HEK293 (cell line): Measurements from ENCODE around the gene UBE2Q2.

ENCODE experiments used
- BCL6B ChIP-seq: fragments of 450-650 bp; formaldehyde crosslinking; IDR thresholded peaks from 2 replicates; pipeline ENCODE4 v1.5.1; 2017; ENCODE audit warnings: missing biosample characterization, missing genetic modification characterization
- EGR2 ChIP-seq: fragments of 450-650 bp; formaldehyde crosslinking; IDR thresholded peaks from 2 replicates; pipeline ENCODE4 v1.5.1; 2016; ENCODE audit warnings: low read depth, missing biosample characterization, missing genetic modification characterization
- IKZF3 ChIP-seq: fragments of 450-650 bp; IDR thresholded peaks from 2 replicates; pipeline ENCODE4 v1.5.0; 2018; ENCODE audit warnings: missing biosample characterization, mild to moderate bottlenecking, missing genetic modification characterization, moderate library complexity
- INSM2 ChIP-seq: fragments of 450-650 bp; formaldehyde crosslinking; IDR thresholded peaks from 2 replicates; pipeline ENCODE4 v1.5.1; 2016; ENCODE audit warnings: missing biosample characterization, missing genetic modification characterization
- KLF16 ChIP-seq: fragments of 450-650 bp; formaldehyde crosslinking; IDR thresholded peaks from 2 replicates; pipeline ENCODE4 v1.5.1; 2017; ENCODE audit warnings: missing biosample characterization, missing genetic modification characterization
- PRDM1 ChIP-seq: fragments of 450-650 bp; formaldehyde crosslinking; IDR thresholded peaks from 2 replicates; pipeline ENCODE4; 2016; ENCODE audit warnings: missing biosample characterization, missing genetic modification characterization
- PRDM4 ChIP-seq: fragments of 450-650 bp; formaldehyde crosslinking; IDR thresholded peaks from 2 replicates; pipeline ENCODE4 v1.5.1; 2017; ENCODE audit warnings: missing biosample characterization, missing genetic modification characterization
- SP2 ChIP-seq: fragments of 450-650 bp; formaldehyde crosslinking; IDR thresholded peaks from 2 replicates; pipeline ENCODE4 v1.5.1; 2016; ENCODE audit warnings: missing biosample characterization, missing genetic modification characterization
- SP3 ChIP-seq: fragments of 450-650 bp; formaldehyde crosslinking; IDR thresholded peaks from 2 replicates; pipeline ENCODE4 v1.5.1; 2016; ENCODE audit warnings: missing biosample characterization, missing genetic modification characterization
- TCF7L2 ChIP-seq: IDR thresholded peaks from 2 replicates; pipeline ENCODE4 v1.6.1; 2011; ENCODE audit warnings: low read depth, mild to moderate bottlenecking, inconsistent platforms, low read length, moderate library complexity, borderline replicate concordance
- TRIM28 ChIP-seq: IDR thresholded peaks from 2 replicates; pipeline ENCODE4 v1.6.1; 2011; ENCODE audit warnings: low read length, control low read depth, borderline replicate concordance
- YY1 ChIP-seq: fragments of 450-650 bp; formaldehyde crosslinking; IDR thresholded peaks from 2 replicates; pipeline ENCODE4 v1.5.1; 2018; ENCODE audit warnings: missing biosample characterization, missing genetic modification characterization
- ZBTB17 ChIP-seq: fragments of 450-650 bp; formaldehyde crosslinking; IDR thresholded peaks from 2 replicates; pipeline ENCODE4 v1.5.1; 2016; ENCODE audit warnings: missing biosample characterization, missing genetic modification characterization
- ZBTB7A ChIP-seq: fragments of 450-650 bp; formaldehyde crosslinking; IDR thresholded peaks from 2 replicates; pipeline ENCODE4 v1.5.1; 2016; ENCODE audit warnings: low read depth, missing biosample characterization, missing genetic modification characterization
- ZNF155 ChIP-seq: fragments of 450-650 bp; formaldehyde crosslinking; IDR thresholded peaks from 2 replicates; pipeline ENCODE4 v1.5.1; 2016; ENCODE audit warnings: missing biosample characterization, missing genetic modification characterization
- ZNF16 ChIP-seq: fragments of 450-650 bp; formaldehyde crosslinking; IDR thresholded peaks from 2 replicates; pipeline ENCODE4 v1.5.1; 2016; ENCODE audit warnings: low read depth, missing biosample characterization, missing genetic modification characterization
- ZNF18 ChIP-seq: fragments of 450-650 bp; formaldehyde crosslinking; IDR thresholded peaks from 2 replicates; pipeline ENCODE4 v1.5.1; 2016; ENCODE audit warnings: missing biosample characterization, missing genetic modification characterization
- ZNF19 ChIP-seq: fragments of 450-650 bp; formaldehyde crosslinking; IDR thresholded peaks from 2 replicates; pipeline ENCODE4; 2016; ENCODE audit warnings: missing biosample characterization, missing genetic modification characterization, low read depth
- ZNF223 ChIP-seq: fragments of 450-650 bp; formaldehyde crosslinking; IDR thresholded peaks from 2 replicates; pipeline ENCODE4 v1.5.1; 2016; ENCODE audit warnings: missing biosample characterization, missing genetic modification characterization
- ZNF239 ChIP-seq: fragments of 450-650 bp; formaldehyde crosslinking; IDR thresholded peaks from 2 replicates; pipeline ENCODE4 v1.5.1; 2016; ENCODE audit warnings: missing biosample characterization, missing genetic modification characterization
- ZNF48 ChIP-seq: fragments of 450-650 bp; formaldehyde crosslinking; IDR thresholded peaks from 2 replicates; pipeline ENCODE4 v1.5.1; 2016; ENCODE audit warnings: missing biosample characterization, missing genetic modification characterization
- ZNF530 ChIP-seq: fragments of 450-650 bp; formaldehyde crosslinking; IDR thresholded peaks from 2 replicates; pipeline ENCODE4 v1.5.1; 2016; ENCODE audit warnings: low read depth, missing biosample characterization, missing genetic modification characterization
- ZNF571 ChIP-seq: fragments of 450-650 bp; formaldehyde crosslinking; IDR thresholded peaks from 2 replicates; pipeline ENCODE4 v1.5.0; 2017; ENCODE audit warnings: missing biosample characterization, missing genetic modification characterization
- ZNF610 ChIP-seq: fragments of 450-650 bp; formaldehyde crosslinking; IDR thresholded peaks from 2 replicates; pipeline ENCODE4 v1.5.1; 2016; ENCODE audit warnings: missing biosample characterization, missing genetic modification characterization, borderline replicate concordance
- ZNF623 ChIP-seq: fragments of 450-650 bp; formaldehyde crosslinking; IDR thresholded peaks from 2 replicates; pipeline ENCODE4 v1.5.1; 2016; ENCODE audit warnings: missing biosample characterization, missing genetic modification characterization
- ZNF654 ChIP-seq: fragments of 450-650 bp; formaldehyde crosslinking; IDR thresholded peaks from 2 replicates; pipeline ENCODE4 v1.5.1; 2016; ENCODE audit warnings: low read depth, missing biosample characterization, missing genetic modification characterization
- ZNF660 ChIP-seq: fragments of 450-650 bp; IDR thresholded peaks from 2 replicates; pipeline ENCODE4 v1.5.1; 2018; ENCODE audit warnings: missing biosample characterization, mild to moderate bottlenecking, missing genetic modification characterization
- ZNF843 ChIP-seq: fragments of 450-650 bp; formaldehyde crosslinking; IDR thresholded peaks from 2 replicates; pipeline ENCODE4 v1.5.1; 2016; ENCODE audit warnings: missing biosample characterization, missing genetic modification characterization
- ZSCAN30 ChIP-seq: fragments of 450-650 bp; IDR thresholded peaks from 2 replicates; pipeline ENCODE4 v1.5.1; 2018; ENCODE audit warnings: missing biosample characterization, mild to moderate bottlenecking, missing genetic modification characterization, moderate library complexity
- TF ChIP-seq, protein P1 (sequence below): fragments of 450-650 bp; formaldehyde crosslinking; IDR thresholded peaks from 2 replicates; pipeline ENCODE4 v1.5.1; 2016; ENCODE audit warnings: missing biosample characterization, missing genetic modification characterization, borderline replicate concordance

Gene UBE2Q2

GRCh38 chr15:75903331-75904239 lies 60.3 kb downstream of the UBE2Q2 start, which contains the start of gene FBXO22 (continued):
- TF ChIP-seq ZSCAN30 (tag by site-specific recombination) (peak; percentile 91), SP2 (peak; percentile 76), EGR2 (tag by site-specific recombination) (peak; percentile 68), ZBTB7A (tag by site-specific recombination) (0 out of 2 replicates have a peak, but pooled peaks have one; percentile 59), ZNF239 (tag by site-specific recombination) (no peak), BCL6B (peak; percentile 71; the same call in 1 of the 2 replicates), ZNF654 (no peak), INSM2 (tag by site-specific recombination) (peak; percentile 78), YY1 (tag by site-specific recombination) (peak; percentile 73; the same call in 1 of the 2 replicates), SP3 (tag by site-specific recombination) (peak; percentile 83), TCF7L2 (no peak), ZNF16 (tag by site-specific recombination) (no peak), ZNF155 (tag by site-specific recombination) (no peak), ZNF18 (0 out of 2 replicates have a peak, but pooled peaks have one; percentile 15), PRDM1 (tag by site-specific recombination) (0 out of 2 replicates have a peak, but pooled peaks have one; percentile 52), IKZF3 (tag by site-specific recombination) (no peak), ZNF571 (tag by site-specific recombination) (no peak), ZNF223 (tag by site-specific recombination) (peak; percentile 36; the same call in 1 of the 2 replicates), ZNF843 (tag by site-specific recombination) (no peak), ZNF610 (tag by site-specific recombination) (peak; percentile 48), ZNF660 (peak; percentile 79), ZBTB17 (tag by site-specific recombination) (peak; percentile 97), ZNF623 (tag by site-specific recombination) (peak; percentile 11; the same call in 1 of the 2 replicates), TRIM28 (peak; percentile 74; the same call in 1 of the 2 replicates), ZNF48 (no peak), ZNF19 (no peak), KLF16 (tag by site-specific recombination) (peak; percentile 99), ZNF530 (tag by site-specific recombination) (no peak), PRDM4 (tag by site-specific recombination) (no peak)
- TF ChIP-seq, protein P1, sequence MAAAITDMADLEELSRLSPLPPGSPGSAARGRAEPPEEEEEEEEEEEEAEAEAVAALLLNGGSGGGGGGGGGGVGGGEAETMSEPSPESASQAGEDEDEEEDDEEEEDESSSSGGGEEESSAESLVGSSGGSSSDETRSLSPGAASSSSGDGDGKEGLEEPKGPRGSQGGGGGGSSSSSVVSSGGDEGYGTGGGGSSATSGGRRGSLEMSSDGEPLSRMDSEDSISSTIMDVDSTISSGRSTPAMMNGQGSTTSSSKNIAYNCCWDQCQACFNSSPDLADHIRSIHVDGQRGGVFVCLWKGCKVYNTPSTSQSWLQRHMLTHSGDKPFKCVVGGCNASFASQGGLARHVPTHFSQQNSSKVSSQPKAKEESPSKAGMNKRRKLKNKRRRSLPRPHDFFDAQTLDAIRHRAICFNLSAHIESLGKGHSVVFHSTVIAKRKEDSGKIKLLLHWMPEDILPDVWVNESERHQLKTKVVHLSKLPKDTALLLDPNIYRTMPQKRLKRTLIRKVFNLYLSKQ (tag by site-specific recombination), result no peak
